ENCODE measurements around the gene UCHL5. TPM values are rescaled to one million over a fixed set of nuclear protein-coding genes. Genes with fewer than 3 reads are reported as not detected.

UCHL5 gene
- polyA plus RNA-seq (24.4 and 28.8 TPM in 2 replicates), polyA minus RNA-seq (69.6 and 78.3 TPM in 2 replicates)

DNA sequence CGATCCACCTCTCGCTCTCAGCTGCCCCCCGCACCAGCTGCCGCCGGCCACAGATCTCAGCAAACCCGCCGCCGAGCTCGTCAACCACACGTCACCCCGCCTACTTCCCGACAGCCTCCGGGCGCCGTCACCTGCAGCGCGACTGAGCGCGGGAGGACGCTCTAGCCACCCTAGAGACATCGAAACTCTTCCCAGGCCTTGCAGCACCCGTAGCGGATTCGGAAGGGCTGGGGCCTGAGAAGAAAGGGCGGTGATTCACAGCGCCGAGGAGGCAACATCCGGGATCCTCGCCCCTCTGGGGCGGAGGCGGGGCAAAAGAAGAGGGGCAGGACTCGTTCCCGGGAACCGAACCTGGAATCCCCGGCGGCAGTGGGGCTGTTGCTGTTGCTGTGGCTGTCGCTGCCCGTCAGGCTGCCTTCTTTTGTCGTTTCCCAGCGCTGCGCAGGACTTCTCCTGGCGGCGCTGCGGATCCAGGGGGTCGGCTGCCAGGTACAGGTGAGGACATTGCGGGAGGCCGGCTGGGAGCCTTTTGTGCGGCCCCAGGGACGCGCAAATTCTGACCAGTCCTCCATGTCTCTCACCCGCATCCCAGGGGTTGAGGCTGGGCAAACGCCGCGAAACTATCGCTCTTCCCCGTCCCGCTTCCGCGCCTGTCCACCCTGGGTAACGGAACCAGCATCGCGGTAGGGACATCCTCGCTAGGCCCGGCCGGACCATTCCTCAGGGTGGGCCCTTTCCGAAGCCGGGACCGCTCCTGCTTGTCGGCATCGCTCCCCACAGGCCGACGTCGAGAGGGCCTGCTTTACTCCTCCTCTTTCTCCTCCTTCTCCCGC lies at the start of gene UCHL5, which contains the start of gene RO60:
UCHL5 (minus strand) TSS at position 79 of the 833 bp plus-strand sequence. CDS start 100 bp downstream, outside the sequence.
RO60 (plus strand) TSS at position 331 of the 833 bp plus-strand sequence. CDS start 9,443 bp downstream, outside the sequence.
- H3K27me3 ChIP-seq (ENCODE audit: insufficient read depth, low read depth, low read length) = no peaks in the 10 kb centered on the region
- no peaks in the 10 kb centered on the region for H4K20me1 ChIP-seq (ENCODE audit: insufficient read depth)
- H3K36me3 ChIP-seq (ENCODE audit: insufficient read depth, low read length) = no peaks in the 10 kb centered on the region
- H3K9ac ChIP-seq (ENCODE audit: low read length) = peak within 1 kb of the TSS; percentile 98
- H3K4me2 ChIP-seq (ENCODE audit: low read length) = peak within 1 kb of the TSS; percentile 97
- peak within 1 kb of the TSS; percentile 88 for H3K4me3 ChIP-seq (ENCODE audit: low read length)
- peaks cover 73% of the 10 kb centered on the region for H3K79me2 ChIP-seq (replicated peaks; ENCODE audit: insufficient read depth, low read length)
- H3F3A ChIP-seq (ENCODE audit: insufficient read depth, low read length, poor library complexity, severe bottlenecking) = peaks cover 8% of the 10 kb centered on the region
- H3K9me2 ChIP-seq (ENCODE audit: insufficient read depth, low read length) = no peaks in the 10 kb centered on the region
- H3K9me3 ChIP-seq (ENCODE audit: low read length) = no peaks in the 10 kb centered on the region
- H3K27ac ChIP-seq (ENCODE audit: low read length) = peak within 1 kb of the TSS; percentile 98
- TF ChIP-seq, protein P1, sequence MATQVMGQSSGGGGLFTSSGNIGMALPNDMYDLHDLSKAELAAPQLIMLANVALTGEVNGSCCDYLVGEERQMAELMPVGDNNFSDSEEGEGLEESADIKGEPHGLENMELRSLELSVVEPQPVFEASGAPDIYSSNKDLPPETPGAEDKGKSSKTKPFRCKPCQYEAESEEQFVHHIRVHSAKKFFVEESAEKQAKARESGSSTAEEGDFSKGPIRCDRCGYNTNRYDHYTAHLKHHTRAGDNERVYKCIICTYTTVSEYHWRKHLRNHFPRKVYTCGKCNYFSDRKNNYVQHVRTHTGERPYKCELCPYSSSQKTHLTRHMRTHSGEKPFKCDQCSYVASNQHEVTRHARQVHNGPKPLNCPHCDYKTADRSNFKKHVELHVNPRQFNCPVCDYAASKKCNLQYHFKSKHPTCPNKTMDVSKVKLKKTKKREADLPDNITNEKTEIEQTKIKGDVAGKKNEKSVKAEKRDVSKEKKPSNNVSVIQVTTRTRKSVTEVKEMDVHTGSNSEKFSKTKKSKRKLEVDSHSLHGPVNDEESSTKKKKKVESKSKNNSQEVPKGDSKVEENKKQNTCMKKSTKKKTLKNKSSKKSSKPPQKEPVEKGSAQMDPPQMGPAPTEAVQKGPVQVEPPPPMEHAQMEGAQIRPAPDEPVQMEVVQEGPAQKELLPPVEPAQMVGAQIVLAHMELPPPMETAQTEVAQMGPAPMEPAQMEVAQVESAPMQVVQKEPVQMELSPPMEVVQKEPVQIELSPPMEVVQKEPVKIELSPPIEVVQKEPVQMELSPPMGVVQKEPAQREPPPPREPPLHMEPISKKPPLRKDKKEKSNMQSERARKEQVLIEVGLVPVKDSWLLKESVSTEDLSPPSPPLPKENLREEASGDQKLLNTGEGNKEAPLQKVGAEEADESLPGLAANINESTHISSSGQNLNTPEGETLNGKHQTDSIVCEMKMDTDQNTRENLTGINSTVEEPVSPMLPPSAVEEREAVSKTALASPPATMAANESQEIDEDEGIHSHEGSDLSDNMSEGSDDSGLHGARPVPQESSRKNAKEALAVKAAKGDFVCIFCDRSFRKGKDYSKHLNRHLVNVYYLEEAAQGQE (IDR thresholded peaks at IDR 0.05; ENCODE audit: borderline replicate concordance) = peak; percentile 50
- TF ChIP-seq RAD21 (conservative IDR thresholded peaks at IDR 0.05) (peak; percentile 35), SMC3 (conservative IDR thresholded peaks at IDR 0.05; ENCODE audit: poor library complexity) (peak; percentile 32), POLR2AphosphoS5 (IDR thresholded peaks at IDR 0.05) (peak; percentile 92), CTCF (IDR thresholded peaks at IDR 0.05; ENCODE audit: poor library complexity, severe bottlenecking) (peak; percentile 36), EP300 (conservative IDR thresholded peaks at IDR 0.05; ENCODE audit: poor library complexity, severe bottlenecking) (peak; percentile 86), MXI1 (conservative IDR thresholded peaks at IDR 0.05; ENCODE audit: poor library complexity, severe bottlenecking) (peak; percentile 79), TAF1 (IDR thresholded peaks at IDR 0.05; ENCODE audit: low read depth) (peak; percentile 69), EZH2 (IDR thresholded peaks at IDR 0.05; ENCODE audit: borderline replicate concordance, insufficient read depth, low read length, poor library complexity, severe bottlenecking) (no peak)
- peak within 1 kb of the TSS; percentile 85 for H2AFZ ChIP-seq (ENCODE audit: low read depth, low read length)

GRCh38 chr1:193108471-193108870 lies 49.3 kb upstream of the UCHL5 start:
- Histone ChIP-seq H3F3A (ENCODE audit: insufficient read depth, low read length, poor library complexity, severe bottlenecking) (peaks cover 5% of the 10 kb centered on the region), H3K4me2 (ENCODE audit: low read length) (no peak overlapping the region), H3K9me3 (ENCODE audit: low read length) (no peaks in the 10 kb centered on the region), H3K27me3 (ENCODE audit: insufficient read depth, low read depth, low read length) (no peaks in the 10 kb centered on the region), H3K4me3 (ENCODE audit: low read length) (no peak overlapping the region), H3K79me2 (replicated peaks; ENCODE audit: insufficient read depth, low read length) (no peaks in the 10 kb centered on the region), H3K36me3 (ENCODE audit: insufficient read depth, low read length) (no peaks in the 10 kb centered on the region), H3K27ac (ENCODE audit: low read length) (no peak overlapping the region), H4K20me1 (ENCODE audit: insufficient read depth) (no peaks in the 10 kb centered on the region), H3K9ac (ENCODE audit: low read length) (no peak overlapping the region), H3K9me2 (ENCODE audit: insufficient read depth, low read length) (no peaks in the 10 kb centered on the region), H2AFZ (ENCODE audit: low read depth, low read length) (no peak overlapping the region)
- TF ChIP-seq POLR2AphosphoS5 (IDR thresholded peaks at IDR 0.05) = no peak
- TF ChIP-seq SMC3 (conservative IDR thresholded peaks at IDR 0.05; ENCODE audit: poor library complexity) = no peak
- no peak for TF ChIP-seq EP300 (conservative IDR thresholded peaks at IDR 0.05; ENCODE audit: poor library complexity, severe bottlenecking)
- TF ChIP-seq CTCF (IDR thresholded peaks at IDR 0.05; ENCODE audit: poor library complexity, severe bottlenecking) = no peak
- no peak for TF ChIP-seq TAF1 (IDR thresholded peaks at IDR 0.05; ENCODE audit: low read depth)
- no peak for TF ChIP-seq MXI1 (conservative IDR thresholded peaks at IDR 0.05; ENCODE audit: poor library complexity, severe bottlenecking)
- no peak for TF ChIP-seq RAD21 (conservative IDR thresholded peaks at IDR 0.05)
- TF ChIP-seq, protein P1 (IDR thresholded peaks at IDR 0.05; ENCODE audit: borderline replicate concordance) = no peak
- no peak for TF ChIP-seq EZH2 (IDR thresholded peaks at IDR 0.05; ENCODE audit: borderline replicate concordance, insufficient read depth, low read length, poor library complexity, severe bottlenecking)
